Endothelial cell (in vitro differentiated cells): ENCODE results near the gene CGB8. TPM values are rescaled to one million over a fixed set of nuclear protein-coding genes. Genes with fewer than 3 reads are reported as not detected.
"Not testable (repeated sequence)": the region's sequence is repeated elsewhere in the genome, so short reads cannot be mapped to it uniquely, and the experiment has no call there.

Experiments
- DNase-seq: peaks from one replicate; pipeline ENCODE4 v3.0.0; 2021; ENCODE audit warnings: low spot score
- H3K27ac Mint-ChIP-seq: one replicate; pipeline ENCODE4 v1.8.0; 2021; ENCODE audit warnings: mixed read lengths, inconsistent platforms; ENCODE audit not compliant: unreplicated experiment
- H3K27me3 Mint-ChIP-seq: one replicate; pipeline ENCODE4 v1.8.0; 2021; ENCODE audit warnings: mild to moderate bottlenecking, moderate library complexity, mixed read lengths, inconsistent platforms; ENCODE audit not compliant: unreplicated experiment
- H3K36me3 Mint-ChIP-seq: one replicate; pipeline ENCODE4 v1.8.0; 2021; ENCODE audit warnings: mild to moderate bottlenecking, low read depth, mixed read lengths, inconsistent platforms; ENCODE audit not compliant: unreplicated experiment
- H3K4me1 Mint-ChIP-seq: one replicate; pipeline ENCODE4 v1.8.0; 2021; ENCODE audit warnings: mild to moderate bottlenecking, mixed read lengths, inconsistent platforms; ENCODE audit not compliant: unreplicated experiment
- H3K4me3 Mint-ChIP-seq: one replicate; pipeline ENCODE4 v1.8.0; 2021; ENCODE audit warnings: mild to moderate bottlenecking, mixed read lengths, inconsistent platforms; ENCODE audit not compliant: unreplicated experiment
- H3K9me3 Mint-ChIP-seq: one replicate; pipeline ENCODE4 v1.8.0; 2021; ENCODE audit warnings: mixed read lengths, inconsistent platforms; ENCODE audit not compliant: unreplicated experiment
- CTCF ChIP-seq: fragments of 200-600 bp; sonication (generic); IDR thresholded peaks from one replicate; pipeline ENCODE4 v1.5.0; 2021; ENCODE audit warnings: antibody characterized with exemption; ENCODE audit not compliant: unreplicated experiment
- long read RNA-seq: library from polyadenylated mRNA; unstranded; transcript quantifications from one replicate; pipeline ENCODE4 v2.0.0, GENCODE V29; 2020; ENCODE audit not compliant: unreplicated experiment
- total RNA-seq: library from RNA; stranded (reverse); fragmentation: NEBNext Ultra II Directional; extraction: Animal tissue kit (Norgen Biotek cat#: 25700); gene quantifications from one replicate; pipeline ENCODE4 v1.2.1, GENCODE V29; 2021; ENCODE audit not compliant: unreplicated experiment

CGB8 gene
- not detected for total RNA-seq
- long read RNA-seq: 0 reads

GRCh38 chr19:49049011-49049410 lies at the start of gene CGB8:
Gene CGB8, minus strand, starts transcription at chr19:49049111. Its CDS starts 372 bp downstream, at chr19:49048739.
- not testable (repeated sequence) for H3K27ac Mint-ChIP-seq, DNase-seq, H3K27me3 Mint-ChIP-seq, H3K9me3 Mint-ChIP-seq, H3K36me3 Mint-ChIP-seq, H3K4me1 Mint-ChIP-seq
- H3K4me3 Mint-ChIP-seq: peak within 1 kb of the TSS; percentile 14

- peak; percentile 98 for TF ChIP-seq CTCF
- no peak overlapping the region for H3K4me3 Mint-ChIP-seq
- H3K9me3 Mint-ChIP-seq: no peaks in the 10 kb centered on the region
- DNase-seq: peak; percentile 84
- H3K36me3 Mint-ChIP-seq: peaks cover 39% of the 10 kb centered on the region
- peaks cover 3% of the 10 kb centered on the region for H3K27me3 Mint-ChIP-seq
- H3K4me1 Mint-ChIP-seq: peaks cover 6% of the 10 kb centered on the region
- H3K27ac Mint-ChIP-seq: peak overlapping the region; percentile 72
Observed at GRCh38 chr19:49097453-49098288, 48.8 kb upstream of the CGB8 start.

GRCh38 chr19:49094505-49095482 lies 45.9 kb upstream of the CGB8 start:
- Mint-ChIP-seq H3K4me3 (no peak overlapping the region), H3K27ac (no peak overlapping the region), H3K36me3 (peaks cover 43% of the 10 kb centered on the region)

GRCh38 chr19:49092686-49093085 lies 43.8 kb upstream of the CGB8 start:
- no peaks in the 10 kb centered on the region for H3K9me3 Mint-ChIP-seq
- no peak for TF ChIP-seq CTCF
- no peak for DNase-seq
- H3K4me3 Mint-ChIP-seq: no peak overlapping the region
- peaks cover 35% of the 10 kb centered on the region for H3K36me3 Mint-ChIP-seq
- H3K27me3 Mint-ChIP-seq: peaks cover 9% of the 10 kb centered on the region
- H3K4me1 Mint-ChIP-seq: peaks cover 12% of the 10 kb centered on the region
- H3K27ac Mint-ChIP-seq: no peak overlapping the region

More at GRCh38 chr19:49094505-49095482, 45.9 kb upstream of the CGB8 start:
- Mint-ChIP-seq H3K9me3 (no peaks in the 10 kb centered on the region), H3K4me1 (peaks cover 9% of the 10 kb centered on the region), H3K27me3 (peaks cover 9% of the 10 kb centered on the region)
- no peak for TF ChIP-seq CTCF
- DNase-seq: no peak

GRCh38 chr19:49091391-49092038 lies 42.6 kb upstream of the CGB8 start:
- no peak for TF ChIP-seq CTCF
- no peak for DNase-seq
- H3K4me1 Mint-ChIP-seq: peaks cover 10% of the 10 kb centered on the region
- H3K9me3 Mint-ChIP-seq: no peaks in the 10 kb centered on the region
- peaks cover 9% of the 10 kb centered on the region for H3K27me3 Mint-ChIP-seq
- H3K27ac Mint-ChIP-seq: peak overlapping the region; percentile 48
- H3K4me3 Mint-ChIP-seq: peak overlapping the region; percentile 60
- H3K36me3 Mint-ChIP-seq: peaks cover 37% of the 10 kb centered on the region
